Epithelial cell of esophagus (primary cell): ENCODE results near the gene TIAM1.

Experiments
- DNase-seq: peaks from one replicate; pipeline ENCODE4 v3.0.0; 2010; ENCODE audit warnings: low read depth
- H3K4me3 ChIP-seq: 2 replicates; pipeline ENCODE4 v1.5.1; 2011; ENCODE audit warnings: mild to moderate bottlenecking, low read length, control low read depth
- TF ChIP-seq, protein P1 (sequence below): IDR thresholded peaks from 2 replicates; pipeline ENCODE4 v1.5.1; 2011; ENCODE audit warnings: low read depth, mild to moderate bottlenecking, low read length, control low read depth, inconsistent platforms; ENCODE audit not compliant: insufficient read depth; ENCODE audit errors: missing control alignments

TIAM1 gene

GRCh38 chr21:31294691-31295090 is 49.4 kb downstream of the TIAM1 start:
- TF ChIP-seq, protein P1, sequence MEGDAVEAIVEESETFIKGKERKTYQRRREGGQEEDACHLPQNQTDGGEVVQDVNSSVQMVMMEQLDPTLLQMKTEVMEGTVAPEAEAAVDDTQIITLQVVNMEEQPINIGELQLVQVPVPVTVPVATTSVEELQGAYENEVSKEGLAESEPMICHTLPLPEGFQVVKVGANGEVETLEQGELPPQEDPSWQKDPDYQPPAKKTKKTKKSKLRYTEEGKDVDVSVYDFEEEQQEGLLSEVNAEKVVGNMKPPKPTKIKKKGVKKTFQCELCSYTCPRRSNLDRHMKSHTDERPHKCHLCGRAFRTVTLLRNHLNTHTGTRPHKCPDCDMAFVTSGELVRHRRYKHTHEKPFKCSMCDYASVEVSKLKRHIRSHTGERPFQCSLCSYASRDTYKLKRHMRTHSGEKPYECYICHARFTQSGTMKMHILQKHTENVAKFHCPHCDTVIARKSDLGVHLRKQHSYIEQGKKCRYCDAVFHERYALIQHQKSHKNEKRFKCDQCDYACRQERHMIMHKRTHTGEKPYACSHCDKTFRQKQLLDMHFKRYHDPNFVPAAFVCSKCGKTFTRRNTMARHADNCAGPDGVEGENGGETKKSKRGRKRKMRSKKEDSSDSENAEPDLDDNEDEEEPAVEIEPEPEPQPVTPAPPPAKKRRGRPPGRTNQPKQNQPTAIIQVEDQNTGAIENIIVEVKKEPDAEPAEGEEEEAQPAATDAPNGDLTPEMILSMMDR: no peak
- no peak overlapping the region for H3K4me3 ChIP-seq
- no peak for DNase-seq

GRCh38 chr21:31293986-31294385 is 50.1 kb downstream of the TIAM1 start:
- DNase-seq: peak; percentile 91
- TF ChIP-seq, protein P1: no peak
- H3K4me3 ChIP-seq: no peak overlapping the region

GRCh38 chr21:31290765-31291164 is 53.3 kb downstream of the TIAM1 start:
- TF ChIP-seq, protein P1: no peak

GRCh38 chr21:31289702-31290101 is 54.4 kb downstream of the TIAM1 start:
- TF ChIP-seq, protein P1: no peak
- DNase-seq: no peak
- no peak overlapping the region for H3K4me3 ChIP-seq

More at GRCh38 chr21:31290765-31291164, 53.3 kb downstream of the TIAM1 start:
- no peak overlapping the region for H3K4me3 ChIP-seq
- no peak for DNase-seq

GRCh38 chr21:31288191-31288590 is 55.9 kb downstream of the TIAM1 start:
- TF ChIP-seq, protein P1: no peak
- H3K4me3 ChIP-seq: no peak overlapping the region
- no peak for DNase-seq

GRCh38 chr21:31287201-31287600 is 56.9 kb downstream of the TIAM1 start:
- no peak overlapping the region for H3K4me3 ChIP-seq
- TF ChIP-seq, protein P1: no peak
- no peak for DNase-seq

GRCh38 chr21:31286621-31287020 is 57.4 kb downstream of the TIAM1 start:
- TF ChIP-seq, protein P1: no peak
- no peak overlapping the region for H3K4me3 ChIP-seq
- no peak for DNase-seq
